ENCODE data around the gene SMCO4.
"Not testable (repeated sequence)": the region's sequence is repeated elsewhere in the genome, so short reads cannot be mapped to it uniquely, and the experiment has no call there.

SMCO4 gene

GRCh38 chr11:93577286-93577685 is 34.1 kb upstream of the SMCO4 start:
- Histone ChIP-seq H2BK15ac (ENCODE audit: low read length) (no peak overlapping the region), H3K27me3 (ENCODE audit: control insufficient read depth in 3 of 3, insufficient read depth in 3 of 3, low read depth in 1 of 3, low read length in 3 of 3) (peaks cover 0 to 6% (median 0%) of the 10 kb centered on the region in 3 experiments), H2BK120ac (ENCODE audit: low read depth, low read length) (no peak overlapping the region), H3K4me2 (ENCODE audit: insufficient read depth, low read length, poor library complexity, severe bottlenecking) (no peak overlapping the region), H4K91ac (ENCODE audit: low read depth, low read length, poor library complexity) (no peak overlapping the region), H3K14ac (ENCODE audit: low read length) (no peak overlapping the region), H3K9me3 (replicated peaks in 1 of 2; ENCODE audit: control insufficient read depth in 2 of 2, insufficient read depth in 1 of 2, low read depth in 1 of 2, low read length in 2 of 2) (peaks cover 3 to 4% of the 10 kb centered on the region in 2 donors), H3K23ac (ENCODE audit: low read depth, low read length, poor library complexity) (no peak overlapping the region), H2AFZ (ENCODE audit: low read length) (no peak overlapping the region), H3K79me1 (ENCODE audit: low read depth, low read length) (no peaks in the 10 kb centered on the region), H3K36me3 (replicated peaks in 1 of 2; ENCODE audit: control insufficient read depth in 2 of 2, insufficient read depth in 2 of 2, low read length in 2 of 2) (no peaks in the 10 kb centered on the region), H3K4me1 (ENCODE audit: control insufficient read depth in 2 of 2, insufficient read depth in 1 of 2, low read depth in 1 of 2, low read length in 2 of 2) (no peaks in the 10 kb centered on the region), H3K27ac (replicated peaks; ENCODE audit: low read length) (no peak overlapping the region), H2BK5ac (ENCODE audit: low read length) (no peak overlapping the region), H2BK12ac (ENCODE audit: low read length) (no peak overlapping the region), H4K8ac (ENCODE audit: low read depth, low read length) (no peak overlapping the region), H3K9ac (ENCODE audit: low read depth, low read length, poor library complexity) (no peak overlapping the region), H2AK5ac (ENCODE audit: low read depth, low read length) (no peak overlapping the region), H3K4me3 (ENCODE audit: low read length in 2 of 2) (no peak overlapping the region), H3K18ac (ENCODE audit: low read length) (no peak overlapping the region), H3K4ac (ENCODE audit: low read length) (no peak overlapping the region)
- no CpG with 5 or more reads among the region's 1 CpG for whole genome bisulfite sequencing, 2 donors (ENCODE audit: extremely low coverage in 2 of 2, insufficient read length in 2 of 2, insufficient replicate concordance in 1 of 2)
- DNase-seq (ENCODE audit: low spot score) = no peak

- not testable (repeated sequence) for H3K9ac ChIP-seq (ENCODE audit: low read depth, low read length, poor library complexity); H4K8ac ChIP-seq (ENCODE audit: low read depth, low read length); H3K18ac ChIP-seq (ENCODE audit: low read length); H3K27me3 ChIP-seq (ENCODE audit: control insufficient read depth in 3 of 3, insufficient read depth in 3 of 3, low read depth in 1 of 3, low read length in 3 of 3); H3K79me1 ChIP-seq (ENCODE audit: low read depth, low read length); H2AFZ ChIP-seq (ENCODE audit: low read length); DNase-seq (ENCODE audit: low spot score); H4K91ac ChIP-seq (ENCODE audit: low read depth, low read length, poor library complexity); H3K4me2 ChIP-seq (ENCODE audit: insufficient read depth, low read length, poor library complexity, severe bottlenecking); H3K27ac ChIP-seq (replicated peaks; ENCODE audit: low read length); H3K4me1 ChIP-seq (ENCODE audit: control insufficient read depth in 2 of 2, insufficient read depth in 1 of 2, low read depth in 1 of 2, low read length in 2 of 2); H2BK120ac ChIP-seq (ENCODE audit: low read depth, low read length); H3K36me3 ChIP-seq (replicated peaks in 1 of 2; ENCODE audit: control insufficient read depth in 2 of 2, insufficient read depth in 2 of 2, low read length in 2 of 2); H2AK5ac ChIP-seq (ENCODE audit: low read depth, low read length); H2BK5ac ChIP-seq (ENCODE audit: low read length); H2BK12ac ChIP-seq (ENCODE audit: low read length); H3K4ac ChIP-seq (ENCODE audit: low read length); H3K4me3 ChIP-seq (ENCODE audit: low read length in 2 of 2); H2BK15ac ChIP-seq (ENCODE audit: low read length); H3K23ac ChIP-seq (ENCODE audit: low read depth, low read length, poor library complexity); H3K14ac ChIP-seq (ENCODE audit: low read length); H3K9me3 ChIP-seq (replicated peaks in 1 of 2; ENCODE audit: control insufficient read depth in 2 of 2, insufficient read depth in 1 of 2, low read depth in 1 of 2, low read length in 2 of 2)
- WGBS, 2 donors (ENCODE audit: extremely low coverage in 2 of 2, insufficient read length in 2 of 2, insufficient replicate concordance in 1 of 2) = no CpG with 5 or more reads among the region's 4 CpGs
Measured at GRCh38 chr11:93576870-93577269, 33.7 kb upstream of the SMCO4 start.

- H2AFZ ChIP-seq (ENCODE audit: low read length) = no peak overlapping the region
- no peak overlapping the region for H3K4me2 ChIP-seq (ENCODE audit: insufficient read depth, low read length, poor library complexity, severe bottlenecking)
- peaks cover 0 to 6% (median 0%) of the 10 kb centered on the region in 3 experiments for H3K27me3 ChIP-seq (ENCODE audit: control insufficient read depth in 3 of 3, insufficient read depth in 3 of 3, low read depth in 1 of 3, low read length in 3 of 3)
- no peaks in the 10 kb centered on the region for H3K36me3 ChIP-seq (replicated peaks in 1 of 2; ENCODE audit: control insufficient read depth in 2 of 2, insufficient read depth in 2 of 2, low read length in 2 of 2)
- H3K4me3 ChIP-seq (ENCODE audit: low read length in 2 of 2) = no peak overlapping the region
- H3K14ac ChIP-seq (ENCODE audit: low read length) = no peak overlapping the region
- no peak for DNase-seq (ENCODE audit: low spot score)
- no peak overlapping the region for H2BK5ac ChIP-seq (ENCODE audit: low read length)
- H2AK5ac ChIP-seq (ENCODE audit: low read depth, low read length) = no peak overlapping the region
- H3K4ac ChIP-seq (ENCODE audit: low read length) = no peak overlapping the region
- no peak overlapping the region for H4K8ac ChIP-seq (ENCODE audit: low read depth, low read length)
- H3K27ac ChIP-seq (replicated peaks; ENCODE audit: low read length) = no peak overlapping the region
- H3K23ac ChIP-seq (ENCODE audit: low read depth, low read length, poor library complexity) = no peak overlapping the region
- no peak overlapping the region for H4K91ac ChIP-seq (ENCODE audit: low read depth, low read length, poor library complexity)
- no peak overlapping the region for H3K18ac ChIP-seq (ENCODE audit: low read length)
- no peak overlapping the region for H2BK120ac ChIP-seq (ENCODE audit: low read depth, low read length)
- H2BK15ac ChIP-seq (ENCODE audit: low read length) = no peak overlapping the region
- H3K4me1 ChIP-seq (ENCODE audit: control insufficient read depth in 2 of 2, insufficient read depth in 1 of 2, low read depth in 1 of 2, low read length in 2 of 2) = no peaks in the 10 kb centered on the region
- no peaks in the 10 kb centered on the region for H3K79me1 ChIP-seq (ENCODE audit: low read depth, low read length)
- H2BK12ac ChIP-seq (ENCODE audit: low read length) = no peak overlapping the region
- H3K9me3 ChIP-seq (replicated peaks in 1 of 2; ENCODE audit: control insufficient read depth in 2 of 2, insufficient read depth in 1 of 2, low read depth in 1 of 2, low read length in 2 of 2) = peaks cover 2 to 3% of the 10 kb centered on the region in 2 donors
- WGBS, 2 donors (ENCODE audit: extremely low coverage in 2 of 2, insufficient read length in 2 of 2, insufficient replicate concordance in 1 of 2) = no CpG with 5 or more reads among the region's 2 CpGs
- no peak overlapping the region for H3K9ac ChIP-seq (ENCODE audit: low read depth, low read length, poor library complexity)
Measured at GRCh38 chr11:93574638-93575220, 31.5 kb upstream of the SMCO4 start.

- H3K18ac ChIP-seq (ENCODE audit: low read length) = no peak overlapping the region
- H3K9me3 ChIP-seq (replicated peaks in 1 of 2; ENCODE audit: control insufficient read depth in 2 of 2, insufficient read depth in 1 of 2, low read depth in 1 of 2, low read length in 2 of 2) = no peaks in the 10 kb centered on the region
- H2AFZ ChIP-seq (ENCODE audit: low read length) = no peak overlapping the region
Measured at GRCh38 chr11:93573184-93573583, 30.0 kb upstream of the SMCO4 start.

More at GRCh38 chr11:93573184-93573583, 30.0 kb upstream of the SMCO4 start:
- Histone ChIP-seq H3K36me3 (replicated peaks in 1 of 2; ENCODE audit: control insufficient read depth in 2 of 2, insufficient read depth in 2 of 2, low read length in 2 of 2) (no peaks in the 10 kb centered on the region), H3K4me3 (ENCODE audit: low read length in 2 of 2) (no peak overlapping the region), H3K4me2 (ENCODE audit: insufficient read depth, low read length, poor library complexity, severe bottlenecking) (no peak overlapping the region), H3K4me1 (ENCODE audit: control insufficient read depth in 2 of 2, insufficient read depth in 1 of 2, low read depth in 1 of 2, low read length in 2 of 2) (no peaks in the 10 kb centered on the region), H3K9ac (ENCODE audit: low read depth, low read length, poor library complexity) (no peak overlapping the region), H3K14ac (ENCODE audit: low read length) (no peak overlapping the region), H3K4ac (ENCODE audit: low read length) (no peak overlapping the region), H4K8ac (ENCODE audit: low read depth, low read length) (no peak overlapping the region), H3K79me1 (ENCODE audit: low read depth, low read length) (no peaks in the 10 kb centered on the region), H2BK15ac (ENCODE audit: low read length) (no peak overlapping the region), H4K91ac (ENCODE audit: low read depth, low read length, poor library complexity) (no peak overlapping the region), H3K23ac (ENCODE audit: low read depth, low read length, poor library complexity) (no peak overlapping the region), H3K27me3 (ENCODE audit: control insufficient read depth in 3 of 3, insufficient read depth in 3 of 3, low read depth in 1 of 3, low read length in 3 of 3) (peaks cover 0 to 6% (median 0%) of the 10 kb centered on the region in 3 experiments), H2BK12ac (ENCODE audit: low read length) (no peak overlapping the region), H2BK5ac (ENCODE audit: low read length) (no peak overlapping the region), H2AK5ac (ENCODE audit: low read depth, low read length) (no peak overlapping the region), H2BK120ac (ENCODE audit: low read depth, low read length) (no peak overlapping the region), H3K27ac (replicated peaks; ENCODE audit: low read length) (no peak overlapping the region)
- DNase-seq (ENCODE audit: low spot score) = no peak
- WGBS, 2 donors (ENCODE audit: extremely low coverage in 2 of 2, insufficient read length in 2 of 2, insufficient replicate concordance in 1 of 2) = no CpG with 5 or more reads among the region's 1 CpG
